Stimulated activated CD4-positive, alpha-beta T cell treated with anti-CD3 and anti-CD28 coated beads, Interleukin-2, amount 100 ng/mL, for 48 hours (primary cell): Measurements from ENCODE around the gene SMAD6.
"Not testable (repeated sequence)": the region's sequence is repeated elsewhere in the genome, so short reads cannot be mapped to it uniquely, and the experiment has no call there.

Source experiments
- DNase-seq, 2 donors: peaks; one replicate each; pipeline ENCODE4 v3.0.0-alpha.2; 2020

The SMAD6 gene

DNA sequence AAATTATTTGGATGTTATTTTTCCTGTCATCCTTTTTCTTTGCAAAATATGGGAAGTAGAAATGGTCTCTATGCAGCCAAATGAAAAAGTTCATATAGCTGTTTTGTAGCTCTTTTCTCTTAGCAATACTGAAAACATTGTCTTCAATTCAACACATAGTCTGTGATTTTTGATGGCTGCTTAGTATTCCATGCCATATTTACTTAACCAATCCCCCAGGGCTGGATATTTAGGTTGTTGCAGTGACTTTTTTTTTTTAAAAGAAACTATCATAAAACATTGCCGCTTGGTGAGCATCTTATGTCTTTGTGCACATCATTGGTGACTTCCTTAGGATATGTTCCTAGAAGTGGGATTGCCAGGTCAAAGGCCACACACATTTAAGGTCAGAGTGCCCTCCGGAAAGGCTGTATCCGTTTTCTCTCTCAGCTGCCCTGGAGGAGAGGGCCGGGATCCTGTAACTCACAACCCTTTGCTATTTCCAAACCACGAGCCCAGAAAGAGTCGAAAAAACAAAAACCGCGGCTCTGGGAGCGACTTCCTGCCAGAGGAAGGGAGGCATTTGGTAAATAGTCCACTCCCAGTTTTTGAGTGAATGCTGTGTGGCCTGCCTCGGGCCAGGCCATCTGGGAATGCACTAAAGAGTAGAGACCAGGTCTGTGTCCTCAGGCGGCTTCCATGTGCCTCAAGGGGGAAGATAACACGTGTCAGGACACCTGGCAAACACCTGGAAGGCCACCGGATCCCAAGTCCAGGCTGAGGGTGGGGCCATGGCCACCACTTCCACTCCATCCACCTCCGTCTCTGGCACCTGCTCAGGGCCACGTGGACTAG lies 41.9 kb downstream of the SMAD6 start:
- no peak for DNase-seq

DNA sequence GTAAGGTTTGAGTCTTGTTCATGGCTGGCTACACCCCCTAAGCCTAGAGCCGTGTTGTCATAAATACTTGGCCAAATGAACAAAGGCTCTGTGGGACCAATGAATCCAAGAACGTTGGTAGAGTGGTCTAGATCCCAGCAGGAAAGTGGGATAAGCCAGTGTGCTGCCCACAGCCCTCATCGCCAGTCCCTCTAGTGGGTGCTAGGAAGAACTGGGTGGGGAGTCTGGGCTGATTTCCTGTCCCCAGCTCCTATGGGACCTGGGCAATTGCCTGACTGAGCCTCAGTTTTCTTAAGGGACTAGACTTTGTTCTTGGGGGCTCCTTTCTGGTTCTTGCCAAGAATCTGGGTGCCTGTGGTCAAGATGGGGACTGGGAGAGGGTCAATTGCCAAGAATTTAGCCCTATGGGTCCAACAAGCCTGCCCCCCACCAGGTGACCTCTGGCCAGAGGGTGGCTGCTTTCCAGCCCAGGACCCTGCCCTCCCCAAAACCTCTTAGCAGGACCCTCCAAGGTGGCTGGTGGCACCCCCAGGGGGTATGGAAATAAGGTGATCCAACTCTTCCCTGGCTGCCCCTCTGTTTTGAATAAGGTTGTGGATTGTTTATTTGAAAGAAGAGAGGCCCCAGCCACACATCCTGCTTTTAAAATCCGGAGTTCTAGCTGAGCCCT lies 42.7 kb downstream of the SMAD6 start:
- DNase-seq: no peak

DNA sequence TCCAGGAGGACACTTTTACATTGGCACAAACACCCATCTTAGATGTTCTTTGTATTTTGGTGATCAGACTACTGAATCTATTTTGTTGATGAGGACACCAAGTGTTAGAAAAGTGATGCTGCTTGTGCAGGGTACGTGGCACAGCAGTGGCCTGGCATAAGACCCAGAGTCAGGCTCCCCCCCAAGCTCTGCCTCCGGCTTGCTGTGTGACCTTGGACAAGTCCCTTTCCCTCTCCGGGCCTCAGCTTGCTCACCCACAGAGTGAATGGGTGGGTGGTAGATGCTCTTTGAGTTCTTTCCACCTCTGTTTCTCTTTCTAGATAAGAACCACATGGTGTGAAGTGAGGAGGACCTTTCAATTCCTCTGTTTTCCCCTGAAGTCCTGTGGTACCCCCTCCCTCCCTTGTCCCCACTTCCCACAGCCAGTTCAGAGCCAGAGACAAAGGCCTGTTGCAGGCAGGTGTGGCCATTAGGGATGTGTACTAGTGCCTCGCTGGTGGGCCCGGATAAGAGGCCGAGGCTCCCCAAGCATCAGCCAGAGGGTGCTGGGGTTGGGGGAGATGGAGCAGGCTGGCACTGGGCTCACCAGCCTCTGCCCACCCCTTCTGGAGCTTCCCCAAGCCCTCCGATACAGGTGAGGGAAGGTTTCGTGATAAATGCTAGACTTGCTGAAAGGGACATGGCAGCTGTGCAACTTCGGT lies 43.6 kb downstream of the SMAD6 start:
- DNase-seq: no peak

DNA sequence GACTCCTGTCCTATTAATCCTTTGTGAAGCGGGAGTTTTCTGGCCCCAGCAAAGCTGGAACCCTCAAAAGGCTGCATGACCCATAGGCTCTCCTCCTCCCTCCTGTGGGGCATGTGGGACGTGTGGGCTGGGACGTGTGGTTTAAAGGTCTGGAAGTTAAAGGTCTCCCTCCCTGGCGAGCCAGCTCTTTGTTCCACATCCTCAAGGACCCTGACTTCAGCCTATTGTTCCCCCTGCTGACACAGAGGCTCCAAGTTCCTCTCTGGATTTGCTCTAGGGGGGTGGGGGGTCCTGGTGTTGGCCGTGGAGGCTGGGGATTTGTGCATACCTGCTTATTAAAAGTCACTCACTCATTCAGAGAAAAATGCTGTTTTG lies 44.2 kb downstream of the SMAD6 start:
- no peak for DNase-seq

DNA sequence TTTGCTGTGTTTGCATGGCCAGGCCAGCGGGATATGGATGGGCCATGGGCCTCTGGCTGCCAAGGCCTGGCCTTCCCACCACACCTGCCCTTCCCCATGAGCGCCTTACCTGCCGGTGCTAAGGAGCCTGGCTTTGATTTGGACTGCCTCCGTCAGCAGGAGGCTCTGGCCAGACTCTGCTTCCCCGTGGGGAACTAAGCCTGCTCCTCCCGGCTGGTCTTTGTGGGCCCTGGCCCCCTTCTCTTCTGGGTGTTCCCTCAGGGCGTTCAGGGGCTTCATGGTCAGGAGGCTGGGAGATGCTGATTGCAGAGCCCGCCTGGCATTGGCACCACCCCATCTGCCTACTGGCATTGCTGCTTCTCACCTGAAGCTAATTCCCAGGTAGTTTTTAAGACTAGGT lies 45.2 kb downstream of the SMAD6 start:
- DNase-seq: no peak

DNA sequence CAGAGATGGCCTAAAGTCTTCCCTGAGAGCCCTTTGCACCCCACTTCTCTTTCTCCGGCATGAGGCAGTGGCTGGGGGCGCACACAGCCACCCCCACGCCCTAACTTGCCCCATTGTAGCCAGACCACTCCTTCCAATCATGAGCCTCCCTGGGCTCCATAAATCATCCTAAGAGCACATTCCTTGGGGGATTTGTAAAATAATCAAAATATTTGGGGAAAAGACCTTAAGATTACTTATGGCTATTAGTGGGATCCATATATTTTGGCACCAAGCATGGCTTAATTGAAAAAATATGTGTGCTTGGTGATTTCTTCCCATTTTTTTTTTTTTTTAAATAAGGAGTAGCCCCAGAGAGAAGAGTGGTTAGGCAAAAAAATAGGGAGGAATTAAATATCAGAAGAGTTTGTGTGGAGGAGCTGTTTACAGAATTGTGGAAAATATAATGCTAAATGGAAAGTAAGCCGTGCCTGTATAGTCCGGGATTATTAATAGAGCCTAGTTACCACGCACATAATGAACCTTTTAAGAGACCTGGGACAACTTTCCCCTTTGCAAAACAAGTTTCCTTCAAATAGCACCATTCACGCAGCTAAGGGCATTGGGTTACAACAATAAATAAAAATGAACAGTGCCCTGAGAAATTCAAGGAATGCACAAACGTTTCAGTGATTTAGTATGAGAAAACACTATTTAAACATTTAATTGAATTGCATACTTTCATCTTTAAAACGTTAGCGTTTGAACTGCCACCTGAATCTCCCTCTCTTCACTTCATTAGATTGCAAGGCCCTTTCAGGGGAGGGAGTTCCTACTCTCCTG lies 46.1 kb downstream of the SMAD6 start:
- DNase-seq: no peak

DNA sequence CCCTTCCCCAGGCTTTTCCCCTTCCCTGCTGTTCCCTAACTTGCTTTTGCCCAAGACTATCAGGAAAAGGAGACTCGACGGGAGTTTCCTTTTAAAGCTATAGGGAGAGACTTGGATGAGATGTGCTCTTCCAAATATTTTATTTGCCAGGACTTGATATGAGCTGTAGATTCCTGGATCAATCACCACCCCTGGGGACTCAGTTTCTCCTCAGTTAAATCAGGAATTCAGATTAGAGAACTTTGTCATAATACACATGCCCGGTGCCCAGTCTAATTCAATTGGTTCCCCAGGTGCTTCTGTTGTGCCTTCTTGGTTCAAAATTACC lies 46.6 kb downstream of the SMAD6 start:
- DNase-seq: no peak

DNA sequence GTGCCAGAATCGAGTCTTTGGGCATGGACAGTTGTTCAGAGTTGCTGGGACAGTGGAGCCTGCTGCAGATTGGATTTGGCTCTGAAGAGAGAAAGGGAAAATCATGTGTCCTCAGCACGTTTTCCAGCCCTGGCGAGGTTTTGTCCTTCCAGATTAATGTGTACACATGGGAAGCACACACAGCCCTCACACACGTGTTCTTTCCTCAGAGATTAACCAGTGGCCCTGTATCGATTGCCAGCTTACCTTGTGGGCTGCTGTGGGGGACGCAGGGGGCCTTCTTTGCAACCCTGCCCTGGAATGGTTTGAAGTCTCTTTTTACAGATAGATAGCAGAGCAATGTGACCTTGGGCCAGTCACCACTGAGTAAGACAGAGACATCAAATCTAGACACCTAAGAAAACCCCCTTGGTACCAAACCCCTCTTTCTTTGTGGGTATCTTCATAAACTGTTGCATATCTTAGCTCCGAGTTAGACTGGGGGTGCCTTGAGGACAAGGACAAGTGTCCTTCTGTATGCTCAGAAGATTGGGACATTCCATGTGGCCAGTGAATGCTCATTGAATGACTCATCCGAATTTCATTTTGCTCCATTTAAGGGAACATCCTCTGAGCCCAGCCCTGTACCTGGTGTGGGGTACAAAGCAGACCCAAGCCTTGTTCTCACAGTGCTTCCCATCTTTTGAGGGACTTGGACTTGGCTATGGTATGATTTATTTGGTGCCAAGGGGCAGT lies 48.0 kb downstream of the SMAD6 start:
- no peak for DNase-seq

DNA sequence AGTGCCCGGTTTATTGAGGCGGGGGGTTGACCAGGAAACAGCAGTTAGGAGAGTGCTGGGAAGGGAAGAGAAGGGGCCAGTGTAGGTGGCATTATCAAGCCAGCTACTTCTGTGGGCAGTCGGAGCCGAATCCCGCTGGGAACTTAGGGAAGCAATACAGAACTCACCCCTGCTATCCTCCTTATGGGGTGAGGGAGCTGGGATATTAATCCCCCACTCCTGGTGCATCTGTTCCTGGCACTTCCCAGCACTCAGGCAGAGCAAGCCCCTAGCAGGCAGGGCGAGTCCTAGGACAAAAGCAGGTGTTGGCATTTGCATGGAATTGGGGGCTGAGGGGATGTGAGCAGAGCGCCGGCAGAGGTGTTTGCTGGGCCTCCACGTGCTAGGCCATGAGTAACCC lies 48.6 kb downstream of the SMAD6 start:
- no peak for DNase-seq

DNA sequence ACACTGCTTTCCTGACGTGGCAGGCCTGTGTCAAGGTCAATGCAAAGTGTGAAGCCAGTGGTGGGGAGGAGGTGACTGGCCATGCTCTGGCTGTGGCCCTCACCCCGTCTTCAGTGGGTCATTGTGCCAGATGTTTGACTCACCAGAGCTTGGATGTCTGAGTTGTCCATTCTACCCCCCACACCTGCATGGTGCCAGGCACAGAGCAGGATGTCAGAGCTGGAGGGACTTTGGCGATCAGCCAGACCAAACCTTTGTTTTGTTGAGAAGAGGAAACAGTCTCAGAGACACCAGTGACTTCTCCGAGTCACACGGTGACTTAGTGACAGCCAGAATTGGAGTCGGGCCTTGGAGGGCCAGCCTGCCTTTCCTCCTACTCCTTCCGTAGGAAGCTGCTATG lies 49.5 kb downstream of the SMAD6 start:
- DNase-seq: no peak

DNA sequence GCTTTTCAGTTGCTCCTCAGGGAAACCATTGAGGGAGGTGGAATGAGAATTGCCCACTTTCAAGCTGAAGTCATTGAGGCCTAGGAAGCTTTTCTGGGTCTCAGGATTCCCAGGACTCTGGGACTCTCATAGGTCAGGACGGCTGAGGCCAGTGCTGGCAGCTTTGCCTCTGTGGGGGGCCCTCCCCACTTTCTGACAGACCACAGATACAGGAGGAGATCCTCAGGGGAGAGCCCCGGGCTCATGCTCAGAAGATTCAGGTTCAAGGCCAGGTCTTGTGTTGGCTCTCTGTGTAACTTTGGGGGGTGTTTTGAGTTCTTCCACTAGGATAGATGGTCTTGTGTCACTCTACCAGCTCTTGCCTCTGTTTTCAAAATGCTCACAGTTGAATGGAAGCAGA lies 50.0 kb downstream of the SMAD6 start:
- no peak for DNase-seq

DNA sequence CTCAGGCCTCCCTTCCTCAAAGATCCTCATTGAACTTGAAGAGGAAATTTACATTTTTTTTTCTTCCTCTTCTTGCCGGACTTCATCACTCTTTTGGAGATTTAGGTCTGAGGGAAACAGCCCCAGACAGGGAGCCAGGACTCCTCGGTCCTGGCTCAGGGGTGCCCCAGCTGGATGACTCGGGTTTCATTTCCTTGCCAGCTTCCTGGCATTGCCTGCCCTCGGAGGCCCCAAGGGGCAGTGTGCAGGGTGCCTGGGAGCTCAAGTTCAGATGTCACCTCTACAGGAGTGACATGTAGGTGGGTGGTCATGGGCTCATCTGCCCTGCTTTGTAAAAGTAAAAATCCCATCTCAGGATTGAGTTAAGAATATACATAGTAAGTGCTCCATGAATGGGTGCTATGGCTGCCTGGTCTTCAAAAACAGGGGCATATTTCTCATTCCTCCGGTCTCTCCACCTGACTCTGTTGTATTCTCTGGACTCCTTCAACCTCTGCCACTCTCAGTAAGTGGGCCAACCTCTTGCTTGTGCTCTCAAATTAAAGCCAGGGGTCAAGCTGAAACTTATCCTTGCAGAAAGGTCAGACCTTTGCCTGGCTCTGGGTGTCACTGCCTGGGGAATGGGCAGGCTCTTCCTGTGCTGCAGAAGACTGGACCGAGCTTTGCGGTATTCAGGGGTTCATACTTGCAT lies 51.8 kb downstream of the SMAD6 start:
- no peak for DNase-seq

DNA sequence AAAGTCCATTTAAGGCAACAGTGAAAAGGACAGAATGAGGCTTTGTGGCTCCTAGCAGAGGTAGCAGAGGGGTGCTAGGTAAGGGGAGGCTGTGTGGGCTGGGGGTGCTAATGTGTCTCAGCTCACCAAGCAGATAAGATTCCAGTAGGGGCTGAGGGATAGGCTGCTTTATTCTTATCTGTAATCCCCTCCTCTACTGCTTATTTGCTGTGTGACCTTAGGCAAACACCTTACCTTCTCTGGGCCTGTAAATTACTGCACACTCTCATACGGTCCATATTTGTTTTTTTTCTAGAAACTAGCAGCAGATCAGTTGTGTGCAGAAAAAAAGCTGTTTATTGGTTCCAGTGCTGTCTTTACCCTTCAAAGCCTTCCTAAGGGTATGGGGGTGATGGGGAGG lies 52.8 kb downstream of the SMAD6 start:
- no peak for DNase-seq

DNA sequence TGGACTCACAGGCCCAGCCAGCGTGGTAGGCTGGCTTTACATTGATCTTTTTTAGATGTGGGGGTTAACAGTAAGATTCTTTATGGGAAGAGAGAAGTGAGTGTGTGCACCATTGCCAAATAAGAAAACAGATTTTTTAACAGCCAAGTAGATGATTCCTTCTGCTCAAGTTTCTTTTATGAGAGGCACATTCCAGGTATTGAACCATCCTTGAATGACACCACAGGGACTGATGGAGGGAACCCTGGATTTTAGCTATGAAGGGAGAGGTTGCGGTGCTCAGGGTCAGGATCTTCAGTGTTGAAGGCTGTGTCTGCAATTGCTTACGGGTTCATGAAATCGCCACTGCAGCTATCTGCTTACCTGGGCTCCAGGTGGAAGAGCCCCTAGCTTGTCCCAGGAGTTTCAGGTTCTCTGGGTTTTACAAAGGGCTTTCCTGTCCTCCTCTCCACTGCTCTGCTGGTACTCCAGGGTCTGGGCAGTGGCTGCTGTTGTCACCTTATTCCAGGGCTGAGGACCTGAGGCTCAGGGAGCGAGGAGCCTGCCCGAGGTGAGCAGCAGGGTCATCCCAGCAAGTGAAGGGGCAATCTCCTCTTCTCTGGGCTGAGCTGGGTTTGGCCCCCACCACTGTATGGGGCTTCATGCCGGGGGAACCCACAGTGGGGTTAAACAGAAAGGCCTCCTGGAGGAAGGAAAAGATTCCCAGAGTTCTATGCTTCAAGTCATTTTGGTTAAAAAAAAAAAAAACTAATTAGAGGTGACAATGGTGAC lies 53.4 kb downstream of the SMAD6 start:
- no peak for DNase-seq

DNA sequence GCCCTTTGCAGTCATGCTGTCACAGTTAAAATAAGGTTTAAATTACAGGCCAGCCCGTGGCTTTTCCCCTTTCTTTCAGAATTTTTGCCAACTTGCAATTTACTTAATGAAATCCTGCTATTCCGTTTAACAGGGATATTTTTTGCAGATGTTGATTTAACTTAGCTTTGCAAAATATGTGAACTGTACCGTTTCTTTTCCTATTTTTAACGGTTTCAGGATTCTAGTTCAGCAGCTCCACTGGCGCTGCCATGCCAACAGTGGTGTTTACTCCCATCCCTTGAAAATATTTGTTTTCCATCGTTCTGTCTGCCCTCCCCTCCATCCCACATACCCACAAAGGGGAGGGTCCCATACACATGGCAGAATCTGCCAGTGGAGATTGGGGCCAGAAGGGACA lies 54.3 kb downstream of the SMAD6 start:
- DNase-seq: no peak

DNA sequence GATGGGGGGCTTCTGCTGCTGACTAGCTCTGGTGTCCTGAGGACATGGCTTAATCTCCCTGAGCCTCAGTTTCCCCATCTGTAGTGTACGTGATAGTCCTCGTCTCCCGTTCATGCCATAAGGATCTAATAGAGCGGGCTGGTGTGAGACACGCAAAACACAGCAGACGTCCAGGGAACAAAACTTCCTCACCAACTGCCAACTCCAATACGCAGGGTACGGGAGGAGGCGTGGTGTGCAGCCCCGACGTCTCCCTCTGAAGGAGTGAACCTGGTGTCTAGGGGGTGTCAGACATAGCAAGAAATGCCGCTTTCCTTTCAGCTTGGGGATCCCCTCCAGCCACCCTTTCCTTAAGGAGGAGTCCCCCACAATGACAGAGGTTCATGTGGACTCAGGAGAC lies 55.0 kb downstream of the SMAD6 start:
- no peak for DNase-seq

DNA sequence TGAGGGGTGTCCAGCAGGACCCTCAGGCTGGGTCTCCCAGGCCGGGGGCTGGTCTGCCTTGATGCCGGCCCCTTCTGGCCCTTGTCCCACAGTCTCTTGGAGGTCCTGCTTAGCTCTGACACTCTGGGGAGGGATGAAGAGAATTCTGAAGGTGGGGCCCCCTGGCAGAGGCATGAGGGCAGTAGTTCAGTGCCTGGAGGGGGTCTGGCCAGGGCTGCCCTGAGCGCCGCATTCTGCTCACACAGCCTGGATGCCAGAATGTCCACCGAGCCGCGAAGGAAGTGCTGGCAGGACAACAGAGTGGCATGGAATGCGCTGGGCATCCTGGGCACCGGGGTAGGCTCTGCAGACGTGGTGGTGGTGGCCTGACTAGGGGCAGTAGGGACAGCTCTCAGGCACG lies 55.5 kb downstream of the SMAD6 start:
- DNase-seq: no peak

DNA sequence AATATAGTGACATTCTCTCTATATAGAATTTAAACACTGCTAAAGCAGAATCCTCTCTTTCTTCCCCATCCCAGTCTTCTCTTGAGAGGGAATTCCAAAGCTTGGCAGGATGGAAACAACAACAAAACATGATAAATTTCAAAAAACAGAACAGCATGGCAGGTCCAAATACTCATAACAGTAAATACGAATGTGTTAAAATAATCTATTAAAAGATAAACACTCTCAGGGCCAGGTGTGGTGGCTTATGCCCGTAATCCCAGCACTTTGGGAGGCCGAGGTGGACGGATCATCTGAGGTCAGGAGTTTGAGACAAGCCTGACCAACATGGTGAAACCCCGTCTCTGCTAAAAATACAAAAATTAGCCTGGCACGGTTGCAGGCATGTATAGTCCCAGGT lies 56.2 kb downstream of the SMAD6 start:
- not testable (repeated sequence) for DNase-seq

DNA sequence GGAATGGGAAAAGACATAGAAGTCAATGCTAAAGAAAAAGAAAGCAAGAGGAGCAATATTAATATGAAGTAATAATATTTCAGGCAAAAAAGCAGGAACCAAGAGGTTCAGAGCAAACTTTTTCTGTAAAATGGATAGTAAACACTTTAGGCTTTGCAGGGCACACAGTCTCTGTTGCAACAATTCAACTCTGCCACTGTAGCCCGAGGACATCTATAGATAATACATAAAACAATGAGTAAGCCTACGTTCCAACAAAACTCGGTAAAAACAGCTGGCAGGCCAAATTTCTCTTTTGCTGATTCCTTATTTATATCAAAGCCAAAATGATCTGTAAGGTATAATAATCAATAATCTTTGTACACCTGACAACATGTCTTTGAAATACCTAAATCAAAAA lies 56.8 kb downstream of the SMAD6 start:
- no peak for DNase-seq

DNA sequence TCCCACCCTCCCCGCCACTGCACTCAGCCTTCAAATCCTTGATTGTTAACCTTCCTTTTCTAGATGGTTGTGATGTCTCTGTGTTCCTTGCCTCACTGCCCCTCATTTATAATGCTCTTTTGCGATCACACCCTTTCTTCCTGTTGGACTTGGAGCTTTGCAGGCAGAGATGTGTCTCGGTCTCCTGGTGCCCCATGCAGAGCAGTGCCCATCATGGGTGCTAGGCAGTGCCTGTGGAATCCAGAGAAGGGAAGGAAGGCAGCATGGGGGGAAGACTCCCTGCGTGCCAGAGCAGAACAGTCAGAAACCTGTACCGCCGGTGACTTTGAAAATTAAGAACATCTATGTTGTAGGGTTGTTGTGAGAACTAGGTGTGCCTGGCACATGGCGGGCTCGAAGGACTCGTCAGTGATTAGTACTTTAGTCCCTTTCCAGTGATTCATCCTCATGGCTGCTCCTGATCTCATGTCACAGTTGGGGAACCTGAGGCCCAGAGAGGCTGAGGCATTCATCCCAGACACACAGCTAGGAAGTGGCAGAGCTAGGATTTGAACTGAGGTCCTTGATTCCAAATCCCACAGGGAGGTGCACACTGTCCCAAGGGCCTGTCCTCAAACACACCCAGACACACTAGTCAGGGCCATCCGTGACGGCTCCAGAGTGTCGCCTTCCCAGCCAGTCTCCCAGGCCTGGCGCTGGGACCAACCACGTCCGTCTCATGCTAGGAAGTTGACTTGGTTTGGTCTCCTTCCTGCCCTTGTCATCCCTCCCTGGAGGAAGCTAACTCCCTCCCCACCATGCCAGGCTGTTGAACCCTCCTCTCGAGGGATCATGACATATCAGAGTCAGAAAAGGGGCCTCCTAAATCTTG lies 58.3 kb downstream of the SMAD6 start:
- no peak for DNase-seq
